ES-I3 (cell line): ENCODE results near the gene TMEM167A.
"Not testable (repeated sequence)": the region's sequence is repeated elsewhere in the genome, so short reads cannot be mapped to it uniquely, and the experiment has no call there.

Experiments
- H3K36me3 ChIP-seq: 2 replicates; pipeline ENCODE4 v1.6.1; 2013; ENCODE audit warnings: mild to moderate bottlenecking, low read length, control low read depth, moderate library complexity; ENCODE audit not compliant: insufficient read depth
- H3K4me1 ChIP-seq: 2 replicates; pipeline ENCODE4 v1.6.1; 2013; ENCODE audit warnings: mild to moderate bottlenecking, control low read depth, low read length; ENCODE audit not compliant: insufficient read depth
- H3K9ac ChIP-seq: 2 replicates; pipeline ENCODE4 v1.6.1; 2013; ENCODE audit warnings: low read depth, mild to moderate bottlenecking, low read length, moderate library complexity
- H3K9me3 ChIP-seq: 2 replicates; pipeline ENCODE4 v1.6.1; 2013; ENCODE audit warnings: mild to moderate bottlenecking, low read length, moderate library complexity; ENCODE audit not compliant: control insufficient read depth, insufficient read depth

The TMEM167A gene

GRCh38 chr5:83069096-83069799 is 7.9 kb downstream of the TMEM167A start:
- Histone ChIP-seq H3K36me3 (no peaks in the 10 kb centered on the region; the same call in 1 of the 2 replicates), H3K4me1 (peaks cover 27% of the 10 kb centered on the region), H3K9ac (no peak overlapping the region), H3K9me3 (no peaks in the 10 kb centered on the region)

DNA sequence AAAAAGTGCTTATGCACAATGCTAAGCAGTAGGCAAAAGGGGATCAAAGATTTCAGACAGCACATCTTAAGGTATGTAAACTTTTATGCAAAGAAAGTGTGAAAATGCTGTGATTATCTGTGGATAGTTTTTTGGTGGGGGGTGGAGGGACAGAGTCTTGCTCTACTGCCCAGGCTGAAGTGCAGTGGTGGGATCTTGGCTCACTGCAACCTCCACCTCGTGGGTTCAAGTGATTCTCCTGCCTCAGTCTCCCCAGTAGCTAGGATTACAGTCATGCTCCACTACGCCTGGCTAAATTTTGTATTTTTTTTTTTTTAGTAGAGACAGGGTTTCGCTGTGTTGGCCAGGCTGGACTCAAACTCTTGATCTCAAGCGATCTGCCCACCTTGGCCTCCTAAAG is 9.8 kb downstream of the TMEM167A start:
- not testable (repeated sequence) for H3K9ac ChIP-seq, H3K36me3 ChIP-seq, H3K9me3 ChIP-seq
- peaks cover 27% of the 10 kb centered on the region for H3K4me1 ChIP-seq

DNA sequence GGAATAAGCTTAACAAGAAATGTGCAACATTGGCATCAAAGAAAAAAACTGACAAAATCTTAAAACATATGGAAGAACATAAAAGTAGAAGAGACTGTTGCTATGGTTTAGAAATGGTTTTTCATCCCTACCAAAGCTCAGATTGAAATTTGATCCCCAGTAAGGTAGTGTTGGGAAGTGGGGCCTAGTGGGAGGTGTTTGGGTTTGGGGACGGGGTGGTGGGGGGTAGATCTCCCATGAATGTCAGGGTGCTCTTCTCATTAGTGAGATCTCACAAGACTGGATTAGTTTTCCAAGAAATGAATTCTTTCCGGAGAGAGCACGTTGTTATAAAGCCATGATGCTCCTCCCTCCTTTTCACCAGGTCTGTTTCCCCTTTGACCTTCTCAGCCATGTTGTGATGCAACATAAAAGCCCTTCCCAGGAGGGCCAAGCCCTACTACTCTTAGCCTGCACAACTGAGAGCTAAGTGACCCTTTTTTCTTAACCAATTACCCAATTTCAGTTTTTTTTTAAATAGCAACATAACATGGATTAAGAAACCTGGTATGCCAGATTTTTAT is 10.6 kb downstream of the TMEM167A start:
- Histone ChIP-seq H3K9me3 (no peaks in the 10 kb centered on the region), H3K36me3 (no peaks in the 10 kb centered on the region), H3K4me1 (peaks cover 24% of the 10 kb centered on the region), H3K9ac (no peak overlapping the region)

- no peaks in the 10 kb centered on the region for H3K9me3 ChIP-seq
- no peaks in the 10 kb centered on the region for H3K4me1 ChIP-seq
- no peak overlapping the region for H3K9ac ChIP-seq
- peaks cover 6% of the 10 kb centered on the region; the same call in 1 of the 2 replicates for H3K36me3 ChIP-seq
These were observed 17.9 kb downstream of the TMEM167A start for GRCh38 chr5:83059341-83059740.

GRCh38 chr5:83058726-83059125 is 18.5 kb downstream of the TMEM167A start:
- Histone ChIP-seq H3K36me3 (peaks cover 6% of the 10 kb centered on the region; the same call in 1 of the 2 replicates), H3K4me1 (no peaks in the 10 kb centered on the region), H3K9ac (no peak overlapping the region), H3K9me3 (no peaks in the 10 kb centered on the region)

DNA sequence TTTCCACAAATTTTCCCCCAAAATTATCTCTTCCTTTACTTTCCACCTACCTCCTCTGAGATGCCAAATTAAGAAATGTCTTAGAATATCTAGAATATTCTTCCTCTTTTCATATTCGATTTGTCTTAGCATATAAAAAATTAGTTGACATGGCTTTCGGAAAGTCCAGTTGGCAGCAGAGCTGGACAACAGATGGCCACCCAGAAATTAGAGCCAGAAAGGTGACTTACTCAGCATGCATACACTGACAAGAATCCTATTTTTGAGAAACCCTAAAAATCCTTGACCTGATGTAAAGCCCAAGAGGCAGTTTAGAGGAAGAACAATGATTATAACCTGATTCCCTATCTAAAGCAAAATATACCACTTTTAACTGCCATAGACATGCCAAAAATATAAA is 22.0 kb downstream of the TMEM167A start:
- no peaks in the 10 kb centered on the region for H3K4me1 ChIP-seq
- H3K9me3 ChIP-seq: no peaks in the 10 kb centered on the region
- peaks cover 14% of the 10 kb centered on the region; the same call in 1 of the 2 replicates for H3K36me3 ChIP-seq
- H3K9ac ChIP-seq: no peak overlapping the region

- H3K9me3 ChIP-seq: no peaks in the 10 kb centered on the region
- peaks cover 13% of the 10 kb centered on the region; the same call in 1 of the 2 replicates for H3K36me3 ChIP-seq
- no peaks in the 10 kb centered on the region for H3K4me1 ChIP-seq
- H3K9ac ChIP-seq: no peak overlapping the region
These were observed 26.4 kb downstream of the TMEM167A start for GRCh38 chr5:83050723-83051340.

DNA sequence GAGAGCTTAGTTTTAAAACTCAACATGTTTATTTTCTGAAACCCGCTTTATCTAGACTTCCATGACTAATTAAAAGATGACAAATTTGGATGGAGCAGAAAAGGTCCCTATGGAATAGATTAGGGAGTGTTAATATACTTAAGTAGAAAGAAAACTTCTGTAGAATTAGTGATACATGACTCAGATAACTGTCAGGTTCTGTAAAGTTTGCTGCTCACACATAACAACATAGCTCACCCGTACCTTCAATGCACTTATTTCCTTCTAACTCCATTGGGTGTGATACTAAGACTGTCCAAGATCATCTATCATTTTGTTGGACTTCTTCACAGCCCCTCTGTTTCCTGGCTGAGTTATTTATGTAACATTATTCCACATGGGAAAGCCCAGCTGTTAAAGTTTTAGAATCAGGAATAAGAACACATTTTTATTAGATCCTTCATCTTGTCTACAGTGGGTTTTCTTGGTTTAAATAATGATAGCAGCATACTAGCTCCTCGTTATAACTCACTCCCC is 27.8 kb downstream of the TMEM167A start:
- H3K4me1 ChIP-seq: no peaks in the 10 kb centered on the region
- H3K9ac ChIP-seq: no peak overlapping the region
- peaks cover 10% of the 10 kb centered on the region; the same call in 1 of the 2 replicates for H3K36me3 ChIP-seq
- no peaks in the 10 kb centered on the region for H3K9me3 ChIP-seq

- no peak overlapping the region for H3K9ac ChIP-seq
- no peaks in the 10 kb centered on the region for H3K4me1 ChIP-seq
- no peaks in the 10 kb centered on the region for H3K9me3 ChIP-seq
- H3K36me3 ChIP-seq: peaks cover 10% of the 10 kb centered on the region; the same call in 1 of the 2 replicates
These were observed 28.4 kb downstream of the TMEM167A start for GRCh38 chr5:83048811-83049210.

DNA sequence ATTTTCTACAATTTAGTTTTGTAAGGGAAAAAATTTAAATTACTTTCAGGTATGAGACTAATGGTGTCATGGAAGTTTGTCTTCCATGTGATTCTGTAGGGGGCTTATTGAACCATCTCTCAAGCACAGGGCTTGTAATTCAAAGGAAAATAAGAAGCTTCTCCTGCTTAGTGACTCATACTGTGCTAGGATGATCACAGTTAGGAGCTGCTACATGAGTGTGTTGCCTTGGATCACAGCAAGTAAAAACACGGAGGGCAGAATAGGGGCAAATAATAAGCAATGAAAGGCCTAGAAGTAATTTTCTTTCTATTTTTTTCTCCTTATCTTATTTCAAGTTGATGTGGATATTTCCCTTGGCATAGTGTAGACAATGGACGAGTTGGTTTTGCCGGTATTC is 28.9 kb downstream of the TMEM167A start:
- Histone ChIP-seq H3K36me3 (peaks cover 10% of the 10 kb centered on the region; the same call in 1 of the 2 replicates), H3K9ac (no peak overlapping the region), H3K4me1 (peaks cover 3% of the 10 kb centered on the region; the same call in 1 of the 2 replicates), H3K9me3 (no peaks in the 10 kb centered on the region)

DNA sequence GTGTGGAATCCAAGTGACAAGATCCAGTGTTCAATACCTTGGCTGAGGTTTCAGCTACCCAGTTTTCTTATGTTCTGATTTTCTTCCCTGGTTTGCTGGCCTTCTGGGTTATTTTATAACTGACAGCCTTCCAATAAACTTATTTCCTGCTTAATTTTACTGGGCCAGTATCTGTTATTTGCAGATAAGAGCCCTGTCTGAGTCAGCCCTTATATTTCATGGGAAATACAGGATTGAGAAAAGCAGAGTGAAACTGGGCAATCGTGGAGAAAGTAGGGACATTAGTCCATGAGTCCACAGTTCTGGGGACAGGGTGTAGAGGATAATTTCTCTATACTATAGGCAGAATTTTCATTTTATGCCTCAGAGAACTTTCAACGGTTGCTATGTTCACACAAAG is 32.3 kb downstream of the TMEM167A start:
- Histone ChIP-seq H3K9me3 (no peaks in the 10 kb centered on the region), H3K4me1 (peaks cover 3% of the 10 kb centered on the region; the same call in 1 of the 2 replicates), H3K36me3 (no peaks in the 10 kb centered on the region; the same call in 1 of the 2 replicates), H3K9ac (no peak overlapping the region)

DNA sequence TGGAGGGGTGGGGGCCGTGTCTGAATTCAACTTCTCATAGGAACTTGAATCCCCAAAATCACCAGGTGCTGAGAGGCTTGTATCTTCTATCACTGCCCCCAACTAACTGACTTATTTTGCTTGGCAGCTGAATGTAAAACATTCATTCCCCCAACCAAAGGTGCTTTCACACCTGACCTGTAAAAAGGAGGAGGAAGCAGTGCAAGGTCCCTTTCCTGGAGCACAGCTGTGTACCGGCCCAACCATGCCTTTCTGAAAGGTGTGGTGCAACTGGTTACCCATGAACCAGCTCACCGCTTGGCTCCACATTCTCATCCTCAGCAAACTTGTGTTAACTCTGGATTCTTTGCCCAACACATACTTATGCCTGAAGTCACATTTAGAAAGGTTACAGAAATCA is 34.7 kb downstream of the TMEM167A start:
- Histone ChIP-seq H3K9me3 (no peaks in the 10 kb centered on the region), H3K36me3 (no peaks in the 10 kb centered on the region), H3K4me1 (peaks cover 3% of the 10 kb centered on the region; the same call in 1 of the 2 replicates), H3K9ac (no peak overlapping the region)

GRCh38 chr5:83038924-83039323 is 38.3 kb downstream of the TMEM167A start:
- no peak overlapping the region for H3K9ac ChIP-seq
- no peaks in the 10 kb centered on the region for H3K9me3 ChIP-seq
- no peaks in the 10 kb centered on the region for H3K36me3 ChIP-seq
- H3K4me1 ChIP-seq: peaks cover 21% of the 10 kb centered on the region; the same call in 1 of the 2 replicates

- no peak overlapping the region for H3K9ac ChIP-seq
These were observed 40.1 kb downstream of the TMEM167A start for GRCh38 chr5:83036991-83037575.

More at GRCh38 chr5:83036991-83037575, 40.1 kb downstream of the TMEM167A start:
- H3K36me3 ChIP-seq: no peaks in the 10 kb centered on the region
- peaks cover 18% of the 10 kb centered on the region; the same call in 1 of the 2 replicates for H3K4me1 ChIP-seq
- H3K9me3 ChIP-seq: no peaks in the 10 kb centered on the region
